Lower leg skin (tissue), 3 donors: Measurements from ENCODE around the gene MTMR12.

Experiments
- POLR2A ChIP-seq, 2 donors: fragments of 450-650 bp; IDR thresholded peaks; one replicate each; pipeline ENCODE4 v1.6.1; 2016 to 2017; ENCODE audit warnings: antibody characterized with exemption in 2 of 2, mild to moderate bottlenecking in 1 of 2, moderate library complexity in 1 of 2
- TF ChIP-seq, protein P1 (sequence below), 3 donors: fragments of 450-650 bp; IDR thresholded peaks; one replicate each; pipeline ENCODE4 v1.5.1; 2016; ENCODE audit warnings: antibody characterized with exemption in 3 of 3, mild to moderate bottlenecking in 3 of 3, moderate library complexity in 2 of 3

DNA sequence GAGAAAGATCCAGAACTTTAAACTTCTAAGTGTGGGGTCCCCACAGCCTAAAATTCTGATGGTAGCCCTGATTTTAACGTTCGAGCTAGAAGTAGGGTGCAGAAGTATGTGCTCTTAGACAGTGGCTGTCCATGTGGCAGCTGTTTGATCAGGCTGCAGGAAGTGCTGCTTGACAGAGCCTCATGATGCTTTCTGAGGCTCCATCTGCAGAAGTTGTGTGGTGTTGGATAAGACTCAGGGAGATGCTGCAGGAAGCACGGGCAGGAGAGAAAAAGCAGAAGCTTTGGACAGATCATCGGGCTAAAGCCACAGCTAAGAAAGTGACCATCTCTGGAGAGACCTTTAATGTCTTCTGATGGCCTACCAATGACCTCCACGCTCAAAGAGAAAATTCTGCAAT is 8.1 kb downstream of the MTMR12 start:
- TF ChIP-seq, protein P1, sequence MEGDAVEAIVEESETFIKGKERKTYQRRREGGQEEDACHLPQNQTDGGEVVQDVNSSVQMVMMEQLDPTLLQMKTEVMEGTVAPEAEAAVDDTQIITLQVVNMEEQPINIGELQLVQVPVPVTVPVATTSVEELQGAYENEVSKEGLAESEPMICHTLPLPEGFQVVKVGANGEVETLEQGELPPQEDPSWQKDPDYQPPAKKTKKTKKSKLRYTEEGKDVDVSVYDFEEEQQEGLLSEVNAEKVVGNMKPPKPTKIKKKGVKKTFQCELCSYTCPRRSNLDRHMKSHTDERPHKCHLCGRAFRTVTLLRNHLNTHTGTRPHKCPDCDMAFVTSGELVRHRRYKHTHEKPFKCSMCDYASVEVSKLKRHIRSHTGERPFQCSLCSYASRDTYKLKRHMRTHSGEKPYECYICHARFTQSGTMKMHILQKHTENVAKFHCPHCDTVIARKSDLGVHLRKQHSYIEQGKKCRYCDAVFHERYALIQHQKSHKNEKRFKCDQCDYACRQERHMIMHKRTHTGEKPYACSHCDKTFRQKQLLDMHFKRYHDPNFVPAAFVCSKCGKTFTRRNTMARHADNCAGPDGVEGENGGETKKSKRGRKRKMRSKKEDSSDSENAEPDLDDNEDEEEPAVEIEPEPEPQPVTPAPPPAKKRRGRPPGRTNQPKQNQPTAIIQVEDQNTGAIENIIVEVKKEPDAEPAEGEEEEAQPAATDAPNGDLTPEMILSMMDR (IDR thresholded peaks at IDR 0.05), result no peak
- no peak for TF ChIP-seq POLR2A (IDR thresholded peaks at IDR 0.05)
